ENCODE data around the gene SPEN.
"Not testable (repeated sequence)": the region's sequence is repeated elsewhere in the genome, so short reads cannot be mapped to it uniquely, and the experiment has no call there.

Gene SPEN

GRCh38 chr1:15847100-15847892 is at the start of gene SPEN:
Gene SPEN (plus strand): TSS chr1:15847707. CDS start chr1:15848068, 361 bp downstream.
- peak; percentile 99 for DNase-seq (ENCODE audit: low spot score)

- no peak for DNase-seq (ENCODE audit: low spot score)
Observed at GRCh38 chr1:15799004-15799867, 48.3 kb upstream of the SPEN start.

GRCh38 chr1:15799928-15800835 is 47.3 kb upstream of the SPEN start:
- no peak for DNase-seq (ENCODE audit: low spot score)

- no peak for DNase-seq (ENCODE audit: low spot score)
Observed at GRCh38 chr1:15802234-15802965, 45.1 kb upstream of the SPEN start.

- DNase-seq (ENCODE audit: low spot score) = no peak
Observed at GRCh38 chr1:15803380-15803779, 44.1 kb upstream of the SPEN start.

- no peak for DNase-seq (ENCODE audit: low spot score)
Observed at GRCh38 chr1:15804060-15804459, 43.4 kb upstream of the SPEN start.

GRCh38 chr1:15807121-15807520 is 40.4 kb upstream of the SPEN start:
- DNase-seq (ENCODE audit: low spot score) = no peak

GRCh38 chr1:15807549-15807948 is 40.0 kb upstream of the SPEN start, which contains the start of gene UQCRHL:
Gene UQCRHL (minus strand): TSS chr1:15807649. CDS start chr1:15807649, 0 bp downstream.
- not testable (repeated sequence) for DNase-seq (ENCODE audit: low spot score)

- no peak for DNase-seq (ENCODE audit: low spot score)
Observed at GRCh38 chr1:15808955-15809354, 38.6 kb upstream of the SPEN start.

- DNase-seq (ENCODE audit: low spot score) = peak; percentile 55
Observed at GRCh38 chr1:15810073-15810472, 37.4 kb upstream of the SPEN start.

- DNase-seq (ENCODE audit: low spot score) = no peak
Observed at GRCh38 chr1:15816674-15817073, 30.8 kb upstream of the SPEN start.

- no peak for DNase-seq (ENCODE audit: low spot score)
Observed at GRCh38 chr1:15820478-15820877, 27.0 kb upstream of the SPEN start.

GRCh38 chr1:15825800-15826199 is 21.7 kb upstream of the SPEN start:
- no peak for DNase-seq (ENCODE audit: low spot score)

GRCh38 chr1:15826810-15827507 is 20.5 kb upstream of the SPEN start:
- no peak for DNase-seq (ENCODE audit: low spot score)

- not testable (repeated sequence) for DNase-seq (ENCODE audit: low spot score)
Observed at GRCh38 chr1:15827567-15827966, 19.9 kb upstream of the SPEN start.

- not testable (repeated sequence) for DNase-seq (ENCODE audit: low spot score)
Observed at GRCh38 chr1:15828931-15829330, 18.6 kb upstream of the SPEN start.

GRCh38 chr1:15830258-15830657 is 17.2 kb upstream of the SPEN start:
- DNase-seq (ENCODE audit: low spot score) = no peak

- peak; percentile 47 for DNase-seq (ENCODE audit: low spot score)
Observed at GRCh38 chr1:15833069-15833679, 14.3 kb upstream of the SPEN start.

- no peak for DNase-seq (ENCODE audit: low spot score)
Observed at GRCh38 chr1:15833842-15834405, 13.6 kb upstream of the SPEN start.
